Activated CD4-positive, alpha-beta T cell treated with anti-CD3 and anti-CD28 coated beads, Interleukin-2, amount 50 U/mL, for 4 hours (primary cell): ENCODE data around the gene ATF2.
"Not testable (repeated sequence)": the region's sequence is repeated elsewhere in the genome, so short reads cannot be mapped to it uniquely, and the experiment has no call there.

ENCODE experiments used
- DNase-seq, 2 experiments: peaks; one replicate each; pipeline ENCODE4 v3.0.0-alpha.2; 2020

The ATF2 gene

GRCh38 chr2:175158894-175159293 lies 9.1 kb downstream of the ATF2 start:
- DNase-seq, result no peak

GRCh38 chr2:175156534-175156933 lies 11.5 kb downstream of the ATF2 start:
- DNase-seq, result no peak

GRCh38 chr2:175154661-175155082 lies 13.3 kb downstream of the ATF2 start:
- no peak for DNase-seq

GRCh38 chr2:175152242-175152641 lies 15.8 kb downstream of the ATF2 start:
- no peak for DNase-seq

- DNase-seq, result no peak
These were observed 16.2 kb downstream of the ATF2 start for GRCh38 chr2:175151791-175152190.

GRCh38 chr2:175147186-175147585 lies 20.8 kb downstream of the ATF2 start:
- DNase-seq, result no peak

- no peak for DNase-seq
These were observed 24.3 kb downstream of the ATF2 start for GRCh38 chr2:175143678-175144077.

GRCh38 chr2:175143191-175143590 lies 24.8 kb downstream of the ATF2 start:
- no peak for DNase-seq

- DNase-seq, result no peak
These were observed 27.7 kb downstream of the ATF2 start for GRCh38 chr2:175140332-175140731.

GRCh38 chr2:175137793-175138192 lies 30.2 kb downstream of the ATF2 start:
- DNase-seq, result no peak

- DNase-seq, result no peak
These were observed 31.4 kb downstream of the ATF2 start for GRCh38 chr2:175136334-175137215.

- DNase-seq, result no peak
These were observed 32.1 kb downstream of the ATF2 start for GRCh38 chr2:175135862-175136261.

- no peak for DNase-seq
These were observed 32.8 kb downstream of the ATF2 start for GRCh38 chr2:175135177-175135576.

GRCh38 chr2:175131252-175131651 lies 36.8 kb downstream of the ATF2 start:
- no peak for DNase-seq

- no peak for DNase-seq
These were observed 41.3 kb downstream of the ATF2 start for GRCh38 chr2:175126661-175127060.

- DNase-seq, result no peak
These were observed 44.7 kb downstream of the ATF2 start for GRCh38 chr2:175123254-175123653.

- no peak for DNase-seq
These were observed 56.8 kb downstream of the ATF2 start for GRCh38 chr2:175111200-175111657.

- DNase-seq, result not testable (repeated sequence)
These were observed 59.9 kb downstream of the ATF2 start for GRCh38 chr2:175108091-175108490.

GRCh38 chr2:175107146-175107545 lies 60.9 kb downstream of the ATF2 start:
- DNase-seq, result no peak

GRCh38 chr2:175103191-175103590 lies 64.8 kb downstream of the ATF2 start:
- no peak for DNase-seq

GRCh38 chr2:175101514-175101913 lies 66.5 kb downstream of the ATF2 start:
- DNase-seq, result no peak

- DNase-seq, result no peak
These were observed 70.7 kb downstream of the ATF2 start for GRCh38 chr2:175097297-175097696.

- DNase-seq, result not testable (repeated sequence)
These were observed 83.9 kb downstream of the ATF2 start for GRCh38 chr2:175084117-175084516.

GRCh38 chr2:175080479-175080878 lies 87.5 kb downstream of the ATF2 start:
- DNase-seq, result no peak

- DNase-seq, result no peak
These were observed 91.7 kb downstream of the ATF2 start for GRCh38 chr2:175076272-175076671.
